ENCODE results near the gene ZNF526.

DNA sequence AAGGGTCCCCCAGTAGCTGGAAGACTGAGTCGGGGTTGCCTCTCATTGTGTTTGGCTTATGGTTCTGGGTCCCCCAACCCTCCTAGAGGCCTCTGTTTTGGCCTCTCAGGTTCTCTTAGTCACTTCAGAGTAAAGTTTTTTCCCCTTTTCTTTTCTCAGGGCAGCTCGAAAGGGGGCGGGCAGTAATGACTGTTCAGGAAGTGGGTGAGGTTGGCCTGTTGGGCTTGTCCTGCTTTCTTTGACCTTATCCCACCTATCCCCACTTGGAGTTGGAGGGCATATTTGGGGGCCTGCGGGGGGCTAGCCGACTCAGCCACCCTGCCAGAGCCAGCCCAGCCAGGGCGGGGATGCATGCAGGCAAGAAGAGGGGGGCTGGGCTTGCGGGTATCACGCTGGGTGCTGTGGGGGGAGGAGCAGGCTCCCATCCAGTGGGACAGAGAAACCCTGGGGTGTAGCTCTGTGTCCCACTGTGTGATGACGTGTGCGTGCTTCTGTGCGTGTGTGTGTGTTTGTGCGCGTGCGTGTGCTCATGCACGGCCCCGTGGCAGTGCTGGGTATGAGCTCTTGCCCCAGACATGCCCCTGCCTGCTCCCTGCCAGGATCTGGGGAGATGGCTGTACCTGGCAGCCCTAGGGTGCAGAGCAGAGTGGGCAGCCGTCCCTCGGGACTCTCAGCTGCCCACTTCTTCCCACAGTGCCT is 50.4 kb downstream of the ZNF526 start:
- TF ChIP-seq CTCF (IDR thresholded peaks at IDR 0.05) (no peak), POLR2A (IDR thresholded peaks at IDR 0.05) (no peak)
